Esophagus mucosa (tissue), 1 donor: ENCODE measurements around the gene ZNF770. TPM values are rescaled to one million over a fixed set of nuclear protein-coding genes. Genes with fewer than 3 reads are reported as not detected.
"Not testable (repeated sequence)": the region's sequence is repeated elsewhere in the genome, so short reads cannot be mapped to it uniquely, and the experiment has no call there.

Experiments used
- ATAC-seq: fragments of 200-7000 bp; cut with Tn5 transposase; one replicate; pipeline ENCODE4 v1.9.1; 2020
- total RNA-seq: library from RNA; stranded (reverse); gene quantifications from one replicate; pipeline ENCODE4 v1.2.4, GENCODE V29; 2023
- donor health status: DM: yes; HTN: yes; CAD: no.

The ZNF770 gene
- total RNA-seq, 1 donor from 2014 or later: 114 TPM

- ATAC-seq: no peak
Measured at GRCh38 chr15:34973512-34973911, 14.6 kb downstream of the ZNF770 start.

GRCh38 chr15:34970098-34970643 is 17.9 kb downstream of the ZNF770 start:
- ATAC-seq: not testable (repeated sequence)

- ATAC-seq: peak; percentile 99
Measured at GRCh38 chr15:34969340-34970097, 18.6 kb downstream of the ZNF770 start, which contains the start of gene AQR. TSS of gene AQR (minus strand) at chr15:34969742. CDS start at chr15:34969613, 129 bp downstream.

GRCh38 chr15:34964277-34964676 is 23.8 kb downstream of the ZNF770 start:
- ATAC-seq: no peak

GRCh38 chr15:34953851-34954250 is 34.2 kb downstream of the ZNF770 start:
- no peak for ATAC-seq

- ATAC-seq: no peak
Measured at GRCh38 chr15:34952481-34952880, 35.6 kb downstream of the ZNF770 start.

GRCh38 chr15:34951993-34952392 is 36.1 kb downstream of the ZNF770 start:
- ATAC-seq: no peak

- ATAC-seq: no peak
Measured at GRCh38 chr15:34944936-34945335, 43.2 kb downstream of the ZNF770 start.

GRCh38 chr15:34943711-34944110 is 44.4 kb downstream of the ZNF770 start:
- ATAC-seq: no peak

GRCh38 chr15:34943264-34943663 is 44.8 kb downstream of the ZNF770 start:
- not testable (repeated sequence) for ATAC-seq

- no peak for ATAC-seq
Measured at GRCh38 chr15:34942363-34942762, 45.7 kb downstream of the ZNF770 start.

GRCh38 chr15:34941831-34942230 is 46.3 kb downstream of the ZNF770 start:
- no peak for ATAC-seq

GRCh38 chr15:34941185-34941698 is 46.8 kb downstream of the ZNF770 start:
- no peak for ATAC-seq

- ATAC-seq: peak; percentile 93
Measured at GRCh38 chr15:34933432-34933975, 54.6 kb downstream of the ZNF770 start.

- not testable (repeated sequence) for ATAC-seq
Measured at GRCh38 chr15:34928349-34928748, 59.7 kb downstream of the ZNF770 start.

Other genes starting within 250 kb of the ZNF770 start
- not detected for gene GJD2, start 233.3 kb downstream of the ZNF770 start, total RNA-seq
- gene ACTC1, start 192.7 kb downstream of the ZNF770 start, total RNA-seq: 0.92 TPM
- gene AQR, start 18.5 kb downstream of the ZNF770 start, total RNA-seq: 28.7 TPM
- gene NANOGP8, start 97.0 kb upstream of the ZNF770 start, total RNA-seq: 0.44 TPM